ENCODE data around the gene GPX7.

- TF ChIP-seq GATA2 (IDR thresholded peaks at IDR 0.05; ENCODE audit: low read depth, low read length) (no peak), GATA3 (IDR thresholded peaks at IDR 0.05; ENCODE audit: low read depth, low read length) (no peak)
These were observed 27.6 kb upstream of the GPX7 start for GRCh38 chr1:52574594-52574993.
